ENCODE results near the gene COL12A1. TPM values are rescaled to one million over a fixed set of nuclear protein-coding genes. Genes with fewer than 3 reads are reported as not detected.

Gene COL12A1
- total RNA-seq, 2 experiments from 2014 or later, result not detected

DNA sequence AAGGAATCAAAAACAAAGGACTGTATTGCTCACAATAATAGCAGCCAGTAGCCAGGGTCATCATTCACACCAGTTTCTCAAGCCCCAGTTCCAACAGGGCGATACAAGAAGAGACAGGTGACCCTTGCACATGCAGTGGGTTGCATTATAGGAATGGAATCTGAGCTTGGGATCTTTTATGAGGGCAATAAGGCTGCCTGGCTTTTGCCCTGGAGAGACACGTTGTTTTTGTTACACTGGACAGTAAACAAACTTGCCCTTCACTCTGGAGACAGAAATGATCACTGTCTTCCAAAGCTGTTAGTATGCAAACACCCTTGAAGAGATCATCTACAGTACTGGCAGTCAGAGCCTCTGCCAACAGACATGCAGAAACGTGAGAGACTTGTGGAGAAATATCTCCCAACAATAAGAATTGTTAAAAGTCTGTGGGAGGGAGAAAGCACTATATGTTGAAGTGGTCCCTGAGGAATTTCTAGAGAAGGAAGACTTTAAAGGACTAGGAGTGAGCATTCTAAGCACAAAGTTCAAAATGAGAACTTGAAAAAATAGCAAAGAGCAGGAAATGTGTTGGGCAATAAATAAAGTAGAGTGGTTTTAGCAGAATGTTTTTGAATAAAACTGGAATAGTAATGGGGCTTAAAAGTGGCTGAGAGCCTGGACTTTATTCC, 6.2 kb upstream of the COL12A1 start:
- Mint-ChIP-seq H3K9me3 (no peaks in the 10 kb centered on the region), H3K4me3 (no peak overlapping the region), H3K27me3 (peaks cover 39% of the 10 kb centered on the region), H3K27ac (no peak overlapping the region), H3K36me3 (no peaks in the 10 kb centered on the region), H3K4me1 (ENCODE audit: low read depth) (peaks cover 20% of the 10 kb centered on the region)
- intact Hi-C loops (cut with micrococcal nuclease), result loop anchor here (1.0 to 2.0 kb wide), 2 partner anchors 315 to 1357 kb away; no protein-coding TSS in a partner anchor
- CTCF ChIA-PET, result interaction anchor here (0.7 to 10.7 kb wide), 17 partner anchors 8 to 1536 kb away, joined by 3 to 169 read pairs (median 4); no protein-coding TSS in a partner anchor
- DNase-seq, result no peak
- POLR2A ChIA-PET, result no interaction called here

DNA sequence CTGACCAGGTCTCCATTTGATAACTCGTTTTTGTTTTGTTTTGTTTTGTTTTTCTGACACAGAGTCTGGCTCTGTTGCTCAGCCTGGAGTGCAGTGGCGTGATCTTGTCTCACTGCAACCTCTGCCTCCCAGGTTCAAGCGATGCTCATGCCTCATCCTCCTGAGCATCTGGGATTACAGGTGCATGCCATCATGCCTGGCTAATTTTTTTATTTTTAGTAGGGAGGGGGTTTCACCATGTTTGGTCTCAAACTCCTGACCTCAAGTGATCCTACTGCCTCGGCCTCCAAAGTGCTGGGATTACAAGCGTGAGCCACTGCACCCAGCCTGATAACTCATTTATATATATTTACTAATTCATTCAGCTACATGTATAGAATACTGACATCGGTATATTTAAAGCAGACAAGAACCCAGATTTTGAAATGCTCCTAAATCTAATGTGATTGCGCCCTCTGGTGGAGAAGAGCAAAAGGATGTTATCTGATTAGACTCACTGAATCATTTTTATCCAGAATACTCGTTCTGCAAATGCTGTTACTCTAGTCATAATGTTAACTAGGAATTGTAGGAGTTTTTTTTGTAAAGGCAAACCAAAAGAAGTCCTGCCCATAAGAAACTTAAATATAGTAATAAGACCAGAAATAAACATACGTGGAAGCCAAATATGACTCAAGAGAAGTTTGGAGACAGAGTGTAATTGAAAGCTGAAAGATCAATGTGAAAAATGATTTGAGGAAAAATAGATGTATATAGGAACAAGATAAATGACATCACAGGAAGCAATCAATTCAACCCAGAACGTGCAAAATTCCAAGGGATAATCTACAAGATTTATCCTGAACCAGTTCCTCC, 5.3 kb upstream of the COL12A1 start:
- no peak overlapping the region for H3K27ac Mint-ChIP-seq
- POLR2A ChIA-PET, result no interaction called here
- H3K4me3 Mint-ChIP-seq, result no peak overlapping the region
- intact Hi-C loops (cut with micrococcal nuclease), result loop anchor here (1.0 kb wide), 1 partner anchor 1356 kb away; no protein-coding TSS in a partner anchor
- peaks cover 46% of the 10 kb centered on the region for H3K27me3 Mint-ChIP-seq
- H3K4me1 Mint-ChIP-seq (ENCODE audit: low read depth), result peaks cover 28% of the 10 kb centered on the region
- H3K9me3 Mint-ChIP-seq, result no peaks in the 10 kb centered on the region
- CTCF ChIA-PET, result interaction anchor here (0.7 to 10.7 kb wide), 26 partner anchors 8 to 1539 kb away, joined by 3 to 169 read pairs (median 4); no protein-coding TSS in a partner anchor
- peak; percentile 25 for DNase-seq
- H3K36me3 Mint-ChIP-seq, result no peaks in the 10 kb centered on the region

GRCh38 chr6:75209184-75209723, 3.4 kb upstream of the COL12A1 start:
- no peak for DNase-seq
- ChIA-PET CTCF (interaction anchor here (0.6 to 10.7 kb wide), 56 partner anchors 8 to 1617 kb away, joined by 3 to 169 read pairs (median 4); partner anchors contain the start of gene COX7A2), POLR2A (interaction anchor here (0.9 kb wide), 1 partner anchor 61 kb away, joined by 4 read pairs; no protein-coding TSS in a partner anchor)
- Mint-ChIP-seq H3K9me3 (no peaks in the 10 kb centered on the region), H3K4me1 (ENCODE audit: low read depth) (peaks cover 44% of the 10 kb centered on the region), H3K27me3 (peaks cover 57% of the 10 kb centered on the region), H3K36me3 (no peaks in the 10 kb centered on the region), H3K27ac (no peak overlapping the region), H3K4me3 (no peak overlapping the region)
- intact Hi-C loops (cut with micrococcal nuclease), result loop anchor here (1.0 to 10.0 kb wide), 5 partner anchors 634 to 1532 kb away; no protein-coding TSS in a partner anchor

DNA sequence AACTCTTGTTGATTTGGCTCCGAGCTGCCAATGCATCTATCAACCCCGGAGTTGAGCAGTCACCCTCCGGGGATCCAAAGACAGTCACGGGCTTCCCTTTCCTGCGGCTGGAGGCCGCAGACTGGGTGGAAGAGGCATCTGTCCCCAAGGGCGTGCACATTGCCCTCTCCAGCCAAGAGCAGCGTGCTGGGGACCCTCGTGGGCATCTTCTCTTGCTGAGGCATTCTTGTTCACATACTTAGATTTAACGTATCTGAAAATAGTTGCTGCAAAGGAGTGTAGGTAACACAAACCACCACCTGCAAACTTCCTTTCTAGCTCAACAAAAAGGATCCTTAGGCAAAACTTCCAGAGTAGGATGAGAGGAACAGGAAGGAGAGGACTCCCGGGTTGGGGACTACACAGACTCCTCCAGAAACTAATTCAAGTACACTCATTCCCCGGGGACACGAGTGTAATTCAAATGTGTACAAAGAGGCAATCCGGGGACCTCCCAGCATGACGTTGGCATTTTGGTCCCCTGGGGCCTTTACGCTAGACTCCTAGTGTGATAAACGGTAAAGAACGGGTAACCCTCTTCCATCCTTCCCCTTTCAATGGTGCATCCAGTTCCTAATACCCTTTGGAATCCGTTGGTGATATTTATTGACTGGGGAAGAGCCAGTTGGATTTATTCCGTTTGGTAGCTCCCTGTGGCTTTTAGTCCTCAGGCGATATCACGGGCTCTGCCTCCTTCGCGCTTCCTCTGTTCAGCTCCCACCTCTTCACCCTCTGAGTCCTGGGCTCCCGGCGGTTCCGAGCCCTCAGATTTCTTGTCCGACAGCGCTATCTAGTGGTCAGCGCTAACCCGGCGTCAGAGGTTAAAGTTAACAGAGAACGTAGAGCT, 2.7 kb upstream of the COL12A1 start:
- CTCF ChIA-PET, result interaction anchor here (0.5 to 10.7 kb wide), 61 partner anchors 8 to 1616 kb away, joined by 3 to 169 read pairs (median 4); partner anchors contain the start of gene COX7A2
- peak; percentile 89 for DNase-seq
- peaks cover 64% of the 10 kb centered on the region for H3K27me3 Mint-ChIP-seq

GRCh38 chr6:75206576-75207342, 906 bp upstream of the COL12A1 start:
- Mint-ChIP-seq H3K4me1 (ENCODE audit: low read depth) (peaks cover 53% of the 10 kb centered on the region), H3K36me3 (no peaks in the 10 kb centered on the region), H3K27me3 (peaks cover 74% of the 10 kb centered on the region), H3K9me3 (no peaks in the 10 kb centered on the region), H3K4me3 (peak overlapping the region; percentile 35), H3K27ac (no peak overlapping the region)
- CTCF ChIA-PET, result interaction anchor here (1.5 to 10.7 kb wide), 4 partner anchors 1115 to 1478 kb away, joined by 3 to 169 read pairs (median 75); no protein-coding TSS in a partner anchor
- intact Hi-C loops (cut with micrococcal nuclease), result loop anchor here (5.0 to 10.0 kb wide), 2 partner anchors 632 to 1529 kb away; no protein-coding TSS in a partner anchor
- DNase-seq, result no peak
- POLR2A ChIA-PET, result no interaction called here

More for the DNA sequence above, 2.7 kb upstream of the COL12A1 start:
- intact Hi-C loops (cut with micrococcal nuclease), result loop anchor here (1.0 to 10.0 kb wide), 5 partner anchors 634 to 1531 kb away; no protein-coding TSS in a partner anchor
- Mint-ChIP-seq H3K4me3 (peak overlapping the region; percentile 49), H3K36me3 (no peaks in the 10 kb centered on the region), H3K27ac (no peak overlapping the region), H3K4me1 (ENCODE audit: low read depth) (peaks cover 47% of the 10 kb centered on the region), H3K9me3 (no peaks in the 10 kb centered on the region)
- POLR2A ChIA-PET, result interaction anchor here (0.9 to 1.2 kb wide), 2 partner anchors 9 to 61 kb away, joined by 3 to 4 read pairs; no protein-coding TSS in a partner anchor

DNA sequence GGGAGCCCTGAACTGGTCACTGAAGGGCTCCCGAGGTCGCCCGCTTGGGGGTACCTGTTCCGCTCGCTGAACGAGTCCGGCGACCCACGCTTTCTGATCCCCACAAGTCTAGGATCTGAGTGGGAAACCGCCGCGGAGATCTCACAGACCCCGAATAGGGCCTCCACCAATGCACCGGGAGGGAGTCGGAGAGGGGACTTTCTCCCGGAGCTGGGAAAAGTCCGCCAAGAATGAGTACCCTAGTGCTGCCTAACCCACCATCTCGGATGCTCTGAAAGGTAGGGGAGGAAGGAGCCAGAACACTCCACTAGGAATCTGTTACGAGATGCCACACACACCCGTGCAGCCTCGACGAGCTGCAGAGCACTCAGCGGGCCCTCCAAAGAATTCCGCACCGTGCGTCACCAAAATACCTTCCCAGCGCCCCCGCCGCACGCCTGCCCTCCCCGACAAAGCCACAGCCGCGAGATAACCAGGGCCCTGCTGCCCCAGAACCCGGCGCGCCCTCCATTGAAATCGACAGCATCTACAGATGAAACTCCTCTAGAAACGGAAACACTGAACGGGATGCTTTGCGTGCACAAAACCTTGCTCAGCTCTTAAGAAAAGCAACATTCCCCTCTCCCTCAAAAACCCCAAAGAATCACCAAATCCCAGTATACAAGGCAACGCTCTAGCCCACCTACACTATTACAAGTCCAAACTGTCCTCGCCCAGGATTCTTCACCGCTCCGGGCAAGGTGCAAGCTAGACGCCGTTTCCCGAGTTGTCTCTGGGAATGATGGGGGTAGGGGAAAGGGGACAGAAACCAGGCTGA, 686 bp downstream of the COL12A1 start:
- peaks cover 53% of the 10 kb centered on the region for H3K4me1 Mint-ChIP-seq (ENCODE audit: low read depth)

DNA sequence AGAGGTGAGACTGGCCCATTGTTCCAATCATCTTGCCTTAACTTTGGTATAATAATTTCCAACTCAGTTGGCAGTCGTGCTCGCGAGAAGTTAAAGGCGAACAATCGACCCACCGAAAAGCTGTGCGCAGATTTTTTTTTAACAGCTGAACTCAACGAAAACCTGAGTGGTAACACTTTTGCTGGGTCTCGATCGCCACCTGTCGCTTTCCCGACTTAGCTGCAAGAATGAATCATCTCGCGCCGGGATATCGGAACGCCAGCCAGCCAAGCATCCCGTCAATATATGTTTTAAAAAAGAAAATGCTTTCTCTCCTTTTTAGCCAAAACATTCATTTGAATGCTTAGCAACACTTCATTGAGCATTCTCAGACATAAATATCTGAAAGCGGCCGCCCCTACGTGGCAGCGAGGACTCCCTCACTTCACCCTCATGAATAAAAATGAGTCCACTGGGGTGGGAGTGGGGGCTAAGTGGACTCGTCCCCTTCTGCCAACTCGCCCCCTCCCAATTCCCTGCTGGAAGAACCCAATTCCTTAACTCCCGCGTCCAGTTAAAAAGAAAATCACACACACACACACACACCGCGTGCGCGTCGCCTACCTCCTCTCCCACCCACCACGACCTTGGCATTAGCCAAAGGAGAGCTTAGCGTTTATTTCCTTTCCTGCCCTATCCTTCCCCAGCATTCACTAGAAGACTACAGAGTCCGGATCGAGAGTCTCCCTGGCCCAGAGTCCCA, 1.5 kb downstream of the COL12A1 start:
- ChIA-PET POLR2A (no interaction called here), CTCF (interaction anchor here (0.6 to 10.7 kb wide), 12 partner anchors 9 to 1466 kb away, joined by 3 to 129 read pairs (median 4); no protein-coding TSS in a partner anchor)

More for the DNA sequence above, 686 bp downstream of the COL12A1 start:
- Mint-ChIP-seq H3K27ac (no peak overlapping the region), H3K9me3 (no peaks in the 10 kb centered on the region), H3K36me3 (no peaks in the 10 kb centered on the region), H3K4me3 (peak overlapping the region; percentile 39), H3K27me3 (peaks cover 74% of the 10 kb centered on the region)
- POLR2A ChIA-PET, result no interaction called here
- peak; percentile 31 for DNase-seq
- CTCF ChIA-PET, result interaction anchor here (0.6 to 10.7 kb wide), 10 partner anchors 8 to 1472 kb away, joined by 3 to 129 read pairs (median 4); no protein-coding TSS in a partner anchor
- intact Hi-C loops (cut with micrococcal nuclease), result loop anchor here (1.0 to 10.0 kb wide), 3 partner anchors 630 to 1528 kb away; no protein-coding TSS in a partner anchor

DNA sequence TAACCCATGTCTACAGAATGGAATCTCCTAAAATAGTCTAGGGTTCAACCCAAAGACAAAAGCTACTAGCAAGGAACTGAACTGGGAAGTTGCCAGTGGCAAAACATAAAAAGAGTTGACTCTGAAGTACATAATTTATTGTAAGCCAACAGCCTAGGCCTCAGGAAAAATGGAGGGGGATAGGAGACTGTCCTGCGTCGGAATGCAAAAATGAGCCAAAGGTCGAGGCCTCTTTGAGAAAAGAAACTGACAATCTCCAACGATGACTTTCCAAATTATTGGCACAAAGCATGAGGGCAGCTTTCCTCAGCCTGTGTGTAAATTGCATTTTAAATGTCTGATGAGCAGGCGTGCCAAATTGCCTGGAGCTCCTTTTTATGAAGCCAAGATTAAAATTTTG, 2.1 kb downstream of the COL12A1 start:
- Mint-ChIP-seq H3K9me3 (no peaks in the 10 kb centered on the region), H3K4me3 (no peak overlapping the region), H3K27me3 (peaks cover 70% of the 10 kb centered on the region), H3K4me1 (ENCODE audit: low read depth) (peaks cover 48% of the 10 kb centered on the region), H3K36me3 (no peaks in the 10 kb centered on the region), H3K27ac (no peak overlapping the region)
- ChIA-PET POLR2A (no interaction called here), CTCF (interaction anchor here (0.6 to 10.7 kb wide), 13 partner anchors 8 to 1465 kb away, joined by 3 to 129 read pairs (median 4); no protein-coding TSS in a partner anchor)
- no peak for DNase-seq
- intact Hi-C loops (cut with micrococcal nuclease), result loop anchor here (1.0 to 10.0 kb wide), 2 partner anchors 629 to 1348 kb away; no protein-coding TSS in a partner anchor

More for the DNA sequence above, 1.5 kb downstream of the COL12A1 start:
- Mint-ChIP-seq H3K36me3 (no peaks in the 10 kb centered on the region), H3K27me3 (peaks cover 75% of the 10 kb centered on the region), H3K4me3 (peak overlapping the region; percentile 39), H3K27ac (no peak overlapping the region), H3K9me3 (no peaks in the 10 kb centered on the region), H3K4me1 (ENCODE audit: low read depth) (peaks cover 53% of the 10 kb centered on the region)
- intact Hi-C loops (cut with micrococcal nuclease), result loop anchor here (1.0 to 10.0 kb wide), 2 partner anchors 630 to 1349 kb away; no protein-coding TSS in a partner anchor
- DNase-seq, result peak; percentile 66

GRCh38 chr6:75202676-75203131, 3.1 kb downstream of the COL12A1 start:
- peaks cover 39% of the 10 kb centered on the region for H3K4me1 Mint-ChIP-seq (ENCODE audit: low read depth)
- H3K4me3 Mint-ChIP-seq, result no peak overlapping the region
- CTCF ChIA-PET, result interaction anchor here (1.3 to 10.7 kb wide), 5 partner anchors 14 to 1464 kb away, joined by 3 to 129 read pairs (median 11); no protein-coding TSS in a partner anchor

More at GRCh38 chr6:75202676-75203131, 3.1 kb downstream of the COL12A1 start:
- POLR2A ChIA-PET, result no interaction called here
- H3K36me3 Mint-ChIP-seq, result no peaks in the 10 kb centered on the region
- peaks cover 64% of the 10 kb centered on the region for H3K27me3 Mint-ChIP-seq
- H3K9me3 Mint-ChIP-seq, result no peaks in the 10 kb centered on the region
- no peak for DNase-seq
- no peak overlapping the region for H3K27ac Mint-ChIP-seq
- intact Hi-C loops (cut with micrococcal nuclease), result loop anchor here (10.0 kb wide), 1 partner anchor 628 kb away; no protein-coding TSS in a partner anchor
